Activated T-cell treated with anti-CD3 and anti-CD28 coated beads, Interleukin-2, amount 50 U/mL, for 48 hours (primary cell): Measurements from ENCODE around the gene AKIRIN1.
"Not testable (repeated sequence)": the region's sequence is repeated elsewhere in the genome, so short reads cannot be mapped to it uniquely, and the experiment has no call there.

ENCODE experiments used
- DNase-seq, 2 experiments: peaks; one replicate each; pipeline ENCODE4 v3.0.0-alpha.2; 2020

Gene AKIRIN1

GRCh38 chr1:38997034-38997900, 6.2 kb downstream of the AKIRIN1 start:
- no peak for DNase-seq

GRCh38 chr1:38997901-38998190, 6.8 kb downstream of the AKIRIN1 start:
- DNase-seq = no peak

GRCh38 chr1:39001516-39002421, 10.7 kb downstream of the AKIRIN1 start:
- no peak for DNase-seq

GRCh38 chr1:39003281-39003680, 12.2 kb downstream of the AKIRIN1 start:
- no peak for DNase-seq

GRCh38 chr1:39003794-39004193, 12.7 kb downstream of the AKIRIN1 start:
- DNase-seq = no peak

GRCh38 chr1:39006287-39006686, 15.2 kb downstream of the AKIRIN1 start:
- no peak for DNase-seq

- DNase-seq = no peak
Observed at GRCh38 chr1:39006726-39007645, 15.9 kb downstream of the AKIRIN1 start.

GRCh38 chr1:39014956-39015355, 23.9 kb downstream of the AKIRIN1 start:
- DNase-seq = not testable (repeated sequence)

GRCh38 chr1:39016604-39017171, 25.6 kb downstream of the AKIRIN1 start:
- DNase-seq = no peak

GRCh38 chr1:39017266-39017665, 26.2 kb downstream of the AKIRIN1 start:
- no peak for DNase-seq

GRCh38 chr1:39020494-39020893, 29.4 kb downstream of the AKIRIN1 start:
- not testable (repeated sequence) for DNase-seq

- DNase-seq = no peak
Observed at GRCh38 chr1:39021426-39021825, 30.4 kb downstream of the AKIRIN1 start.

- no peak for DNase-seq
Observed at GRCh38 chr1:39023140-39023539, 32.1 kb downstream of the AKIRIN1 start.

GRCh38 chr1:39026051-39026865, 35.2 kb downstream of the AKIRIN1 start, which contains the start of gene NDUFS5:
Gene NDUFS5, plus strand, starts transcription at chr1:39026350. Its CDS starts 2,375 bp downstream, at chr1:39028725.
- DNase-seq = peak; percentile 87 to 90

GRCh38 chr1:39026866-39027507, 35.9 kb downstream of the AKIRIN1 start:
- no peak for DNase-seq

GRCh38 chr1:39034114-39034654, 43.1 kb downstream of the AKIRIN1 start:
- no peak for DNase-seq

GRCh38 chr1:39036678-39037077, 45.6 kb downstream of the AKIRIN1 start:
- DNase-seq = no peak

GRCh38 chr1:39043513-39043912, 52.4 kb downstream of the AKIRIN1 start:
- DNase-seq = no peak

GRCh38 chr1:39044762-39045161, 53.7 kb downstream of the AKIRIN1 start:
- no peak for DNase-seq

GRCh38 chr1:39045231-39045630, 54.2 kb downstream of the AKIRIN1 start:
- DNase-seq = no peak
